Measurements from ENCODE around the gene SLC12A8. TPM values are rescaled to one million over a fixed set of nuclear protein-coding genes. Genes with fewer than 3 reads are reported as not detected.

SLC12A8 gene
- total and polyA plus RNA-seq, 2 of the 13 experiments (the other 11 are each of a cell fraction or from before 2014, with no cell fraction given), result 0.44 to 0.71 TPM

- no peak for TF ChIP-seq ZBTB43 (CRISPR knock-in tag; conservative IDR thresholded peaks at IDR 0.05)
Measured at GRCh38 chr3:125220183-125220582, 7.6 kb upstream of the SLC12A8 start (continued).

- Histone ChIP-seq H2AFZ (ENCODE audit: low read length) (no peak overlapping the region), H3K27me3 (ENCODE audit: control insufficient read depth in 1 of 2, insufficient read depth in 2 of 2, low read length in 2 of 2) (no peaks in the 10 kb centered on the region), H3K36me3 (replicated peaks in 1 of 2; ENCODE audit: control insufficient read depth in 1 of 2, insufficient read depth in 2 of 2, low read length in 2 of 2) (no peaks in the 10 kb centered on the region), H3K9me3 (ENCODE audit: low read length) (no peaks in the 10 kb centered on the region), H4K20me1 (ENCODE audit: insufficient read depth, low read length) (no peaks in the 10 kb centered on the region), H3K79me2 (ENCODE audit: insufficient read depth, low read length) (no peaks in the 10 kb centered on the region), H3K27ac (ENCODE audit: extremely low read length, insufficient read depth, low read length) (no peak overlapping the region), H3K4me1 (ENCODE audit: insufficient read depth, low read length) (peaks cover 25% of the 10 kb centered on the region), H3K9ac (ENCODE audit: insufficient read depth, low read depth, low read length) (no peak overlapping the region), H3K4me2 (ENCODE audit: low read depth, low read length) (peak overlapping the region; percentile 43), H3K4me3 (replicated peaks in 1 of 3; ENCODE audit: insufficient read depth in 1 of 3, low read depth in 2 of 3, low read length in 3 of 3) (peak overlapping the region in 1 of 3 experiments; percentile 21; a peak in 1 of 6 replicates)
- WGBS (ENCODE audit: low lambda C conversion rate), result 9% methylated on average over 8 of the region's 8 CpGs
- no peak for FAIRE-seq
- TF ChIP-seq GATAD2A (CRISPR knock-in tag; IDR thresholded peaks at IDR 0.05) (no peak), ETV6 (CRISPR knock-in tag; conservative IDR thresholded peaks at IDR 0.05) (no peak), ZBTB10 (CRISPR knock-in tag; IDR thresholded peaks at IDR 0.05; ENCODE audit: borderline replicate concordance) (no peak), SRY (CRISPR knock-in tag; IDR thresholded peaks at IDR 0.05) (no peak), HNRNPK (IDR thresholded peaks at IDR 0.05; ENCODE audit: low read depth, low read length, poor library complexity, severe bottlenecking) (no peak), ZNF10 (CRISPR knock-in tag; IDR thresholded peaks at IDR 0.05; ENCODE audit: borderline replicate concordance, low read depth) (no peak), NCOA5 (CRISPR knock-in tag; IDR thresholded peaks at IDR 0.05) (no peak), SYNCRIP (IDR thresholded peaks at IDR 0.05; ENCODE audit: insufficient read depth, low read depth, low read length) (no peak), PHF8 (CRISPR knock-in tag; IDR thresholded peaks at IDR 0.05) (no peak), ZNF441 (CRISPR knock-in tag; IDR thresholded peaks at IDR 0.05; ENCODE audit: borderline replicate concordance) (no peak), ZNF136 (CRISPR knock-in tag; IDR thresholded peaks at IDR 0.05; ENCODE audit: low read depth) (no peak), SATB2 (CRISPR knock-in tag; IDR thresholded peaks at IDR 0.05) (no peak), ZNF572 (CRISPR knock-in tag; IDR thresholded peaks at IDR 0.05) (no peak), PHB2 (IDR thresholded peaks at IDR 0.05; ENCODE audit: partially characterized antibody) (no peak), E2F1 (CRISPR knock-in tag; IDR thresholded peaks at IDR 0.05) (no peak), ZNF597 (CRISPR knock-in tag; IDR thresholded peaks at IDR 0.05) (no peak), BATF2 (CRISPR knock-in tag; IDR thresholded peaks at IDR 0.05) (no peak)
- no TSS peak for BruUV-seq (replicated peaks)
- ATAC-seq, result peak; percentile 78
- POLR2A ChIA-PET, result no interaction called here
- no peak for DNase-seq (ENCODE audit: low spot score)
- CTCF ChIA-PET (ENCODE audit: low intra/inter-chr PET ratio, low total read pairs), result no interaction called here
- intact Hi-C loops (cut with micrococcal nuclease; ENCODE audit: unreplicated experiment), result no loop called here
- in situ Hi-C loops (cut with HindIII; ENCODE audit: extremely low pct_ligation_motif_present, low pct_unique_long_range_greater_than_20kb), result no loop called here
Measured at GRCh38 chr3:125219261-125219701, 6.7 kb upstream of the SLC12A8 start.

Data from HepG2 (cell line).